Measurements from ENCODE around the gene JAKMIP2. TPM values are rescaled to one million over a fixed set of nuclear protein-coding genes. Genes with fewer than 3 reads are reported as not detected.

JAKMIP2 gene
- total RNA-seq, 1 experiment from 2014 or later: 6.4 TPM

DNA sequence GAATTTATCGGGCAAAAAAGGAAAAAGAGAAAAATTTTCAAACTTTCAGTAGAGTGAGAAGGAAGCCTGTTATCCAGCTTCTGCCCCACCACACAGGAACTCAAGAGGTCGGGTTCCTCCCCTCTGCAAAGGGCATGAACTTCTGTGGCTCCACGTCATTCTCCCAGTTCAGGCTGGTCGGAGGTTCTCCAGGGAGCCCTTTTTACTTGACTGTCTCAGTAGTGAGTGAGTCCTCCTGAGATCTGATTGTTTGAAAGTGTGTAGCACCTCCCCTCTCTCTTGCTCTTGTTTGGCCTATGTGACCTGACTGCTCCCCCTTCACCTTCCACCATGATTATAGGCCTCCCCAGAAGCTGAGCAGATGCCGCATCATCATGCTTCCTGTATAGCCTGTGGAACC, 39.2 kb upstream of the JAKMIP2 start:
- H4K8ac ChIP-seq (replicated peaks; ENCODE audit: insufficient read length, low read depth, low read length): no peak overlapping the region
- H4K20me1 ChIP-seq (ENCODE audit: control insufficient read depth, insufficient read depth, insufficient read length): no peaks in the 10 kb centered on the region
- H2BK120ac ChIP-seq (ENCODE audit: low read depth, low read length, poor library complexity, severe bottlenecking): no peak overlapping the region
- H3K79me2 ChIP-seq (ENCODE audit: insufficient read depth, low read length): no peaks in the 10 kb centered on the region
- no peak overlapping the region for H4K5ac ChIP-seq (ENCODE audit: insufficient read length, low read depth, low read length)
- no peaks in the 10 kb centered on the region for H3K9me3 Mint-ChIP-seq
- no peak overlapping the region for H3K14ac ChIP-seq (ENCODE audit: insufficient read depth, low read length)
- no peak overlapping the region for H2BK15ac ChIP-seq (ENCODE audit: low read depth, low read length)
- H3T11ph ChIP-seq (ENCODE audit: low read length): no peak overlapping the region
- peaks cover 2 to 12% of the 10 kb centered on the region in 2 experiments; a peak in 2 of 4 replicates for H3K4me1 Mint-ChIP-seq
- no peak overlapping the region for H3K4me3 Mint-ChIP-seq
- no peak overlapping the region for H3K18ac ChIP-seq (ENCODE audit: insufficient read length, low read depth, low read length)
- no peak overlapping the region for H3K23ac ChIP-seq (ENCODE audit: insufficient read length, low read depth, low read length)
- no peak for DNase-seq
- no peak overlapping the region for H4K91ac ChIP-seq (ENCODE audit: insufficient read length, low read depth, low read length)
- no peaks in the 10 kb centered on the region for H3K79me1 ChIP-seq (ENCODE audit: insufficient read depth, low read depth, low read length, poor library complexity, severe bottlenecking)
- TF ChIP-seq, protein P1, sequence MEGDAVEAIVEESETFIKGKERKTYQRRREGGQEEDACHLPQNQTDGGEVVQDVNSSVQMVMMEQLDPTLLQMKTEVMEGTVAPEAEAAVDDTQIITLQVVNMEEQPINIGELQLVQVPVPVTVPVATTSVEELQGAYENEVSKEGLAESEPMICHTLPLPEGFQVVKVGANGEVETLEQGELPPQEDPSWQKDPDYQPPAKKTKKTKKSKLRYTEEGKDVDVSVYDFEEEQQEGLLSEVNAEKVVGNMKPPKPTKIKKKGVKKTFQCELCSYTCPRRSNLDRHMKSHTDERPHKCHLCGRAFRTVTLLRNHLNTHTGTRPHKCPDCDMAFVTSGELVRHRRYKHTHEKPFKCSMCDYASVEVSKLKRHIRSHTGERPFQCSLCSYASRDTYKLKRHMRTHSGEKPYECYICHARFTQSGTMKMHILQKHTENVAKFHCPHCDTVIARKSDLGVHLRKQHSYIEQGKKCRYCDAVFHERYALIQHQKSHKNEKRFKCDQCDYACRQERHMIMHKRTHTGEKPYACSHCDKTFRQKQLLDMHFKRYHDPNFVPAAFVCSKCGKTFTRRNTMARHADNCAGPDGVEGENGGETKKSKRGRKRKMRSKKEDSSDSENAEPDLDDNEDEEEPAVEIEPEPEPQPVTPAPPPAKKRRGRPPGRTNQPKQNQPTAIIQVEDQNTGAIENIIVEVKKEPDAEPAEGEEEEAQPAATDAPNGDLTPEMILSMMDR (conservative IDR thresholded peaks at IDR 0.05): no peak
- H3K23me2 ChIP-seq (ENCODE audit: insufficient read length, low read depth, low read length, poor library complexity, severe bottlenecking): no peaks in the 10 kb centered on the region
- H3K56ac ChIP-seq (ENCODE audit: insufficient read length, low read depth, low read length): no peak overlapping the region
- H3K27me3 ChIP-seq (ENCODE audit: insufficient read depth, low read length): no peaks in the 10 kb centered on the region
- H2BK5ac ChIP-seq (ENCODE audit: insufficient read length, low read length): no peak overlapping the region
- H3K27ac Mint-ChIP-seq: no peak overlapping the region
- no peak overlapping the region for H2AFZ ChIP-seq (ENCODE audit: low read length)
- H3K27me3 Mint-ChIP-seq (ENCODE audit: low read depth): no peaks in the 10 kb centered on the region
- H3K4me1 ChIP-seq (ENCODE audit: insufficient read depth, low read length): no peaks in the 10 kb centered on the region
- H3K9me3 ChIP-seq (ENCODE audit: control insufficient read depth, low read depth, low read length): no peaks in the 10 kb centered on the region
- no peak overlapping the region for H2BK20ac ChIP-seq (ENCODE audit: low read depth, low read length, poor library complexity, severe bottlenecking)
- H3K4ac ChIP-seq (ENCODE audit: low read depth, low read length): no peak overlapping the region
- no peak overlapping the region for H3K27ac ChIP-seq (ENCODE audit: insufficient read length, low read depth, low read length)
- no peak overlapping the region for H3K4me2 ChIP-seq (ENCODE audit: insufficient read depth, insufficient read length, low read length)
- H3K9ac ChIP-seq (ENCODE audit: extremely low read depth, insufficient read length, low read length): no peak overlapping the region
- H2BK12ac ChIP-seq (ENCODE audit: insufficient read length, low read depth, low read length): no peak overlapping the region
- no CpG with 5 or more reads among the region's 5 CpGs for WGBS (ENCODE audit: extremely low coverage, insufficient read length, low lambda C conversion rate)
- no peak overlapping the region for H2AK5ac ChIP-seq (ENCODE audit: insufficient read length, low read length)
- no peaks in the 10 kb centered on the region for H3K36me3 Mint-ChIP-seq (ENCODE audit: insufficient read depth in 1 of 3, low read depth in 3 of 3)
